ENCODE data around the gene PSMB7. TPM values are rescaled to one million over a fixed set of nuclear protein-coding genes. Genes with fewer than 3 reads are reported as not detected.

Gene PSMB7
- total RNA-seq, 2 donors from 2014 or later: 105 to 175 TPM

GRCh38 chr9:124322618-124323432 is 92.4 kb downstream of the PSMB7 start:
- H3K9me3 Mint-ChIP-seq: no peaks in the 10 kb centered on the region
- no peaks in the 10 kb centered on the region for H3K36me3 Mint-ChIP-seq (ENCODE audit: low read depth)
- no peak overlapping the region for H3K27ac Mint-ChIP-seq
- no peaks in the 10 kb centered on the region for H3K27me3 Mint-ChIP-seq
- no peaks in the 10 kb centered on the region for H3K4me1 Mint-ChIP-seq
- no peak overlapping the region for H3K4me3 Mint-ChIP-seq
- no peak for ATAC-seq (replicated peaks)

GRCh38 chr9:124321935-124322334 is 93.3 kb downstream of the PSMB7 start:
- H3K36me3 Mint-ChIP-seq (ENCODE audit: low read depth): no peaks in the 10 kb centered on the region
- H3K27ac Mint-ChIP-seq: no peak overlapping the region
- no peaks in the 10 kb centered on the region for H3K27me3 Mint-ChIP-seq
- H3K4me3 Mint-ChIP-seq: no peak overlapping the region
- no peak for ATAC-seq (replicated peaks)
- no peaks in the 10 kb centered on the region for H3K4me1 Mint-ChIP-seq
- H3K9me3 Mint-ChIP-seq: no peaks in the 10 kb centered on the region

- ATAC-seq (replicated peaks): no peak
- H3K36me3 Mint-ChIP-seq (ENCODE audit: low read depth): no peaks in the 10 kb centered on the region
- no peaks in the 10 kb centered on the region for H3K4me1 Mint-ChIP-seq
- no peaks in the 10 kb centered on the region for H3K27me3 Mint-ChIP-seq
- no peak overlapping the region for H3K27ac Mint-ChIP-seq
- no peak overlapping the region for H3K4me3 Mint-ChIP-seq
- H3K9me3 Mint-ChIP-seq: no peaks in the 10 kb centered on the region
Observed at GRCh38 chr9:124321416-124321815, 93.8 kb downstream of the PSMB7 start.

GRCh38 chr9:124320062-124320973 is 94.9 kb downstream of the PSMB7 start:
- no peaks in the 10 kb centered on the region for H3K27me3 Mint-ChIP-seq
- H3K4me1 Mint-ChIP-seq: no peaks in the 10 kb centered on the region
- peak overlapping the region; percentile 15 for H3K27ac Mint-ChIP-seq
- peak; percentile 74 for ATAC-seq (replicated peaks)
- no peaks in the 10 kb centered on the region for H3K36me3 Mint-ChIP-seq (ENCODE audit: low read depth)
- no peaks in the 10 kb centered on the region for H3K9me3 Mint-ChIP-seq
- no peak overlapping the region for H3K4me3 Mint-ChIP-seq

DNA sequence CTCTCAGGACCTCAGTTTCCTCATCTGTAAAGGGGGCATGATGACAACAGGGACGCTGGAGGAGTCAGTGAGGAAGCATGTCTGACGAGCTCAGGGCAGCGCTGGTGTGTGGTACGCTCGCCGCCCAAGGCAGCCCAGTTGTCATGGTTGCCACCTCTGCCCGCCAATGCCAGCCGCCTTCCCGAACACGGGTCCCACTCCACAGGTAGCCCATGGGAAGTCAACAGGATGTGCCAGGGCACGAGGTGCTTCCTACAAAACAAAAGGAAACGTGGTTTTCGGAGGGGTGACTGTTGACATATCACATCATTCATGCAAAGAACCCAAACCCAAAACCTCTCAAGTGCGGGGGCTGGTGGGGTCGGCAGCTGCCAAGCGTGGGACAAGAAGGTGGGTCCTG is 99.4 kb downstream of the PSMB7 start:
- Mint-ChIP-seq H3K36me3 (ENCODE audit: low read depth) (no peaks in the 10 kb centered on the region), H3K4me3 (no peak overlapping the region), H3K4me1 (no peaks in the 10 kb centered on the region)

GRCh38 chr9:124313940-124314339 is 101.3 kb downstream of the PSMB7 start:
- Mint-ChIP-seq H3K4me3 (no peak overlapping the region), H3K27ac (no peak overlapping the region), H3K4me1 (no peaks in the 10 kb centered on the region), H3K27me3 (no peaks in the 10 kb centered on the region), H3K36me3 (ENCODE audit: low read depth) (no peaks in the 10 kb centered on the region), H3K9me3 (no peaks in the 10 kb centered on the region)
- ATAC-seq (replicated peaks): no peak

More for the DNA sequence above, 99.4 kb downstream of the PSMB7 start:
- no peak for ATAC-seq (replicated peaks)
- Mint-ChIP-seq H3K27me3 (no peaks in the 10 kb centered on the region), H3K27ac (no peak overlapping the region), H3K9me3 (no peaks in the 10 kb centered on the region)

GRCh38 chr9:124312290-124313265 is 102.7 kb downstream of the PSMB7 start:
- ATAC-seq (replicated peaks): no peak
- no peak overlapping the region for H3K27ac Mint-ChIP-seq
- H3K4me3 Mint-ChIP-seq: no peak overlapping the region
- no peaks in the 10 kb centered on the region for H3K4me1 Mint-ChIP-seq
- no peaks in the 10 kb centered on the region for H3K27me3 Mint-ChIP-seq
- no peaks in the 10 kb centered on the region for H3K9me3 Mint-ChIP-seq
- H3K36me3 Mint-ChIP-seq (ENCODE audit: low read depth): no peaks in the 10 kb centered on the region

- H3K9me3 Mint-ChIP-seq: no peaks in the 10 kb centered on the region
- H3K4me3 Mint-ChIP-seq: no peak overlapping the region
- peak overlapping the region; percentile 50 for H3K27ac Mint-ChIP-seq
- H3K36me3 Mint-ChIP-seq (ENCODE audit: low read depth): no peaks in the 10 kb centered on the region
- no peaks in the 10 kb centered on the region for H3K4me1 Mint-ChIP-seq
- no peak for ATAC-seq (replicated peaks)
- no peaks in the 10 kb centered on the region for H3K27me3 Mint-ChIP-seq
Observed at GRCh38 chr9:124311283-124311682, 104.0 kb downstream of the PSMB7 start.

DNA sequence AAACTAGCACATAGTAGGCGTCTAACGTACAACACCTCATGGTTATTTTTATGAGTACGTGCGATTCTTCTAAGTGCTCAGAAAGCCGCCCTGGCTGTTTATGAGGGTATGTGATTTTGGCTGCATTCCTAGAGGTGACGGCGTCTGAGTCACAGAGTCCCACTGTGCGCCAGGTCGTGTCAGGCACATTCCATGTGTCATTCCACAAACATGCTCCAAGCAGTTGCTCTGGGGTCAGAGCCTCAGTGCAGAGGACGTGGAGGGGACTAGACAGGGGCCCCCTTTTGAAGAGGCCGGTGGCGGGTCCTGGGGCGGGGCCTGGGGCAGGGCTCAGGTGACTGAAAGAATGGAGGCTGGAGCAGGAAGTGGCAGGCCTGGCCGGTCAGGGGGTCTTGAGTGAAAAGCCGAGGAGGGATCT is 105.6 kb downstream of the PSMB7 start:
- H3K36me3 Mint-ChIP-seq (ENCODE audit: low read depth): no peaks in the 10 kb centered on the region
- no peaks in the 10 kb centered on the region for H3K4me1 Mint-ChIP-seq
- no peaks in the 10 kb centered on the region for H3K27me3 Mint-ChIP-seq
- H3K27ac Mint-ChIP-seq: no peak overlapping the region
- ATAC-seq (replicated peaks): no peak
- no peak overlapping the region for H3K4me3 Mint-ChIP-seq
- no peaks in the 10 kb centered on the region for H3K9me3 Mint-ChIP-seq

DNA sequence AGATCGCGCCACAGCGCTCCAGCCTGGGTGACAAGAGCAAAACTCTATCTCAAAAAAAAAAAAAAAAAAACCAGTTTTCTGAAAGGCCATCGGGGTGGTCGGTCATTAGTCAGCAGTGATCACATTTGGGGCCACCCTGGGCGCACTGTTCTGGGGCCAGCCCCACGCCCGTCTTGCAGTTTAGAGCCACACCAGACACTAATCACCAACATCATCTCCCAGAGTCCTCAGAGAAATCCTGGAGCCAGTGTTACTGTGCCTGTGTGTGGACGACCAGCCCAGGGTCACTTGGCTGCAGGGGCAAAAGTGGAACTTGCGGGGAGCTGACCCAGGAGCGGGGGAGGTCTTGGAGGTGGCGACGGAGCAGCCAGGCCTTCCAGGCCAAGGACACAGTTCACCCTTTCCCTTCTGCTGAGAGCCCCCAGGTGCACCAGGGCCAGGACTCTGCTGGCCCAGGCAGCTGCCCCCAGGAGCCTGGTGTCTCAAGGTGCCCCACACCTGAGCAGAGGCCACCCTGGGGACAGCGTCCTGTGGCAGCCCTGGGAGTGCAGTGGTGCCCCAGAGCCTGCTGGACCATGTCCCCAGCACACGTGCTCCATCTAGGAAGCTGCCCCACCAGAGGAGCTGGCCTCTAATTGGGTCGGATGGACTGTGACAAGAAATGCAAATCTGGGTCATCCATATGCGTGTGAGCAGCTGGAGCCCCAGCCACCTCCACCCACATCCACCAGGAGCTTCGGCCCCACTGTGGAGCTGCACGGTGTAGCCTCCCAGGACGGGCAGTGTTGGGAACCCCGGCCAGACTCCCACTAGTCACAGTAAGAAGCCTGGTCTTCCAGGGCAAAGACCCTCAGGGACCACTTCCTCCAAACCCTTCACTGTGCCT is 106.4 kb downstream of the PSMB7 start:
- no peaks in the 10 kb centered on the region for H3K9me3 Mint-ChIP-seq
- H3K4me1 Mint-ChIP-seq: no peaks in the 10 kb centered on the region
- H3K27ac Mint-ChIP-seq: no peak overlapping the region
- H3K36me3 Mint-ChIP-seq (ENCODE audit: low read depth): no peaks in the 10 kb centered on the region
- H3K4me3 Mint-ChIP-seq: no peak overlapping the region
- no peak for ATAC-seq (replicated peaks)
- no peaks in the 10 kb centered on the region for H3K27me3 Mint-ChIP-seq

DNA sequence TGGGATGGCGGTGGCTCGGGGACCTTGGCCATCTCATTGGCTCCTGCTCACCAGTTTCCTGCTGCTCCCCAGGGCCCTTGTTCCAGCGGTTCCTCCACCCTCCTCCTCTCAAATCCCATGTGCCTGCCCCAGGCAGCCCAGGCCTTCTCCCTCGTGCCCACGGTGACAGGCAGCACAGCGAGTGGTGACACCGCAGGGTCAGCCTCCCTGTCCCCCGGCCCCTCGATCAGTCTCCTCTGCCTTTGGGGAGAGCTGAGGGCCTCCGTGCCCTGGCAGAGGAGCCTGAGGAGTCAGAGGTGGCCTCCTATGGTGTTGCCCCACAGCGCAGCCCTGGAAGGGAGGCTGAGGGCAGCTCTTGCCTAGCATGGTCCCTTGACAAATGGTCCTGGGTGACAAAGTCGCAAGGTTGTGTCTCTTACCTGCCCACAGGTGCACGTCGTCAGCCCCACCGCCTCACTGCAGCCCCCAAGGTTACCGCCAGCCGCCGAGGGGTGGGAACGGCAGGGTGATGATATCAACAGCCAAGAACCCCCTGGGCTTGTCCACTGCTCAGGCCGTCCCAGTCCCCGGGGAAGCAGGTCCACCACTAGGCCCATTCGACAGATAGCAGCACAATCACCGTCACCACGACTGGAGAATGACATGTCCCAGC is 107.7 kb downstream of the PSMB7 start:
- no peak for ATAC-seq (replicated peaks)

GRCh38 chr9:124306098-124306735 is 109.0 kb downstream of the PSMB7 start:
- Mint-ChIP-seq H3K4me3 (no peak overlapping the region), H3K36me3 (ENCODE audit: low read depth) (no peaks in the 10 kb centered on the region), H3K27me3 (no peaks in the 10 kb centered on the region), H3K27ac (peak overlapping the region; percentile 43), H3K9me3 (no peaks in the 10 kb centered on the region), H3K4me1 (no peaks in the 10 kb centered on the region)
- ATAC-seq (replicated peaks): peak; percentile 67

More for the DNA sequence above, 107.7 kb downstream of the PSMB7 start:
- H3K9me3 Mint-ChIP-seq: no peaks in the 10 kb centered on the region
- no peak overlapping the region for H3K27ac Mint-ChIP-seq
- H3K36me3 Mint-ChIP-seq (ENCODE audit: low read depth): no peaks in the 10 kb centered on the region
- no peaks in the 10 kb centered on the region for H3K4me1 Mint-ChIP-seq
- H3K4me3 Mint-ChIP-seq: no peak overlapping the region
- H3K27me3 Mint-ChIP-seq: no peaks in the 10 kb centered on the region
